ENCODE measurements around the gene SLC12A8. TPM values are rescaled to one million over a fixed set of nuclear protein-coding genes. Genes with fewer than 3 reads are reported as not detected.

Gene SLC12A8
- total RNA-seq, 1 donor from 2014 or later = 2.2 TPM

DNA sequence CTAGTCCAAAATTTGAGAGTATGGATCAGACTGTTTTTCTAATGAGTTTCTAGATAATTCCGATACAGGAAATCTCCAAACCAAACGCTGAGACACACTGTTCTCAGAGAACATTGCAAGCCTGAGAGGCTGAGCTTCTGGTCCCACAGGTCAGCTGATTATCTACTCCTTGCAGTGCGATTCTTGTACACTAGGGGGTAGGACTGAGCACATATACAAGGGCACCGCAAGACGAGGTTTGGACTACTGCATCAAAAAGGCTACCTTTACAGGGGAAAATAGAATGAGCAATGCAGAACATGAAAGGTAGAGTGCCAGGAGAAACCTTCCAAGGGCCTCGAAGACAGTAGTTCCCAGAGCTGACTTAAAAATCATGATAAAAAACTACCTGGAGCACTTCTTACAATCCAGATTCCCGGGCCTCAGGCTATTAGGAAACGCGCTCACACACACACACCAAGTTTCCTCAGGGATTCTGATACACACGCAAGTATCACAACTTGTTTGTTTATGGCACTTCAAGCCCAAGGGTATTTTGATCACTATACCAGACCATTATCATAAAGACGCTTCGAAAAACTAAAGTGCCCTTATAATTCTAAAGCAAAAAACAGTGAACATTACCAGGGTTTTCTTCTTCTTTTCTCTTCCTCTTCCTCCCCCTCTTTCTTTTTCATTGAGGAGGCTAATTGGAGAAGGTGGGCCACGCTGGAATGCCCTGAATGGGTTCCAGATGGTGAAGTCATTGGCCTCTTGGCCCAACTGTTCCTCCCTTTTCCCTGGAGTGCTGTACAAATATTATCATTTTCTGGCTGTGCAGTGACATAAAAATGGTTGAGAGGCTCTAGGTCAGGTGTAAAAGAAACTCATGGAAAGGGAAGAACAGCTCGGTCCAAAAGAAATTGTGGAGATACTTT lies 61.8 kb downstream of the SLC12A8 start:
- Histone ChIP-seq H3K36me3 (no peaks in the 10 kb centered on the region), H3K9me3 (ENCODE audit: low read depth) (no peaks in the 10 kb centered on the region), H4K20me1 (ENCODE audit: low read depth) (no peaks in the 10 kb centered on the region), H3K27ac (no peak overlapping the region), H2AFZ (replicated peaks) (no peak overlapping the region), H3K4me1 (peaks cover 11% of the 10 kb centered on the region), H3K4me2 (no peak overlapping the region), H3F3A (ENCODE audit: low read depth) (peaks cover 1% of the 10 kb centered on the region), H3K4me3 (no peak overlapping the region), H3K9ac (no peak overlapping the region), H3K79me2 (ENCODE audit: low read depth) (no peaks in the 10 kb centered on the region), H3K27me3 (no peaks in the 10 kb centered on the region)
- TF ChIP-seq CTCF (IDR thresholded peaks at IDR 0.05) (peak; percentile 58), EZH2 (IDR thresholded peaks at IDR 0.05) (no peak), EZH2phosphoT487 (IDR thresholded peaks at IDR 0.05) (no peak)
- no peak overlapping the region for H3K27ac Mint-ChIP-seq
- no peaks in the 10 kb centered on the region for H3K9me3 Mint-ChIP-seq
- peaks cover 22% of the 10 kb centered on the region for H3K27me3 Mint-ChIP-seq (ENCODE audit: insufficient read depth, low read depth)
- DNase-seq (ENCODE audit: low spot score) = peak; percentile 38
- no peaks in the 10 kb centered on the region for H3K36me3 Mint-ChIP-seq
- H3K4me1 Mint-ChIP-seq = peaks cover 45% of the 10 kb centered on the region
- H3K4me3 Mint-ChIP-seq = no peak overlapping the region

DNA sequence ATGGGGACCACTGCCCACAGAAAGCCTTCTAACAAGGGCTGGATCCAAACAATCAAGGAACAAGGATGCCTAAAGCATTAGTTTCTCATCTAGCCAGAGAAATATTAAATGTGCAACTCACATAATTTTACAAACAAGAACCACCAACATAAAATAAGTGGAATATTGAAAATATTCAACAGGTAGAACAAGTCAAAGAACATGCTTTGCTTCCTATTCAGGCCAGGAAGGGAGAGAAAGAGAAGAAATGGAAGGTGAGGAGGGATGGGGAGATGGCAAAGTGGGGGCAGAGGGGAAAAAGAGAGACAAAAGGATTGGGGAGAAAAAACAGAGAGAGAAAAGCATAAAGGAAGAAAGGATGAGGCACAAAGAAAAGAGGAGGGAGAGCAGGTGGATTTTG lies 63.1 kb downstream of the SLC12A8 start:
- Histone ChIP-seq H3K79me2 (ENCODE audit: low read depth) (no peaks in the 10 kb centered on the region), H3K9ac (no peak overlapping the region), H2AFZ (replicated peaks) (no peak overlapping the region), H3K4me3 (no peak overlapping the region), H3K9me3 (ENCODE audit: low read depth) (no peaks in the 10 kb centered on the region), H3K4me1 (peaks cover 12% of the 10 kb centered on the region), H3K27ac (no peak overlapping the region), H3F3A (ENCODE audit: low read depth) (peaks cover 5% of the 10 kb centered on the region), H3K27me3 (no peaks in the 10 kb centered on the region), H3K4me2 (no peak overlapping the region), H3K36me3 (no peaks in the 10 kb centered on the region), H4K20me1 (ENCODE audit: low read depth) (no peaks in the 10 kb centered on the region)
- H3K4me1 Mint-ChIP-seq = peaks cover 44% of the 10 kb centered on the region
- peaks cover 31% of the 10 kb centered on the region for H3K27me3 Mint-ChIP-seq (ENCODE audit: insufficient read depth, low read depth)
- H3K4me3 Mint-ChIP-seq = no peak overlapping the region
- DNase-seq (ENCODE audit: low spot score) = no peak
- TF ChIP-seq CTCF (IDR thresholded peaks at IDR 0.05) = no peak
- no peak for TF ChIP-seq EZH2 (IDR thresholded peaks at IDR 0.05)
- no peak for TF ChIP-seq EZH2phosphoT487 (IDR thresholded peaks at IDR 0.05)
- H3K36me3 Mint-ChIP-seq = no peaks in the 10 kb centered on the region
- no peaks in the 10 kb centered on the region for H3K9me3 Mint-ChIP-seq
- H3K27ac Mint-ChIP-seq = no peak overlapping the region

DNA sequence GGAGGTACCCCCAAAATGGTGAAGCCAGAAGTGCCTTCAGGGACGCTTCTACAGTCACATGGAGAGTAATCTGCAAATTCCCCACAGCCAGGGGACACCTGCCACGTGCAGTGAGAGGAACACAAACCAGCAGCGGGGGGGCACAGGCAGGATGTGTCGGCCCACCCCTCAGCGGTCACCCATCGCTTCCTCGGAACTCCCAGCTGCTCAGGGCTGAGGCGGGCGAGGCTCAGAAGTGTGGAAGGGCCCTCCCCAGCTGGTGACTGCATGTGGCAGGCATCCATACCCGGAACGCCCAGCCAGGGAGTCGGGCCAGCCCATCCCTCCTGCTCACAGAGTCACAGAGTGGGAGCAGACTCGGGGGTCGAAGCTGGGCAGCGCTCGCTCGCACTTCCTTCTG lies 63.7 kb downstream of the SLC12A8 start:
- Mint-ChIP-seq H3K36me3 (no peaks in the 10 kb centered on the region), H3K4me3 (no peak overlapping the region), H3K27ac (no peak overlapping the region), H3K27me3 (ENCODE audit: insufficient read depth, low read depth) (peaks cover 32% of the 10 kb centered on the region), H3K9me3 (no peaks in the 10 kb centered on the region), H3K4me1 (peaks cover 45% of the 10 kb centered on the region)
- Histone ChIP-seq H3K79me2 (ENCODE audit: low read depth) (no peaks in the 10 kb centered on the region), H3F3A (ENCODE audit: low read depth) (peaks cover 10% of the 10 kb centered on the region), H3K9me3 (ENCODE audit: low read depth) (no peaks in the 10 kb centered on the region), H3K9ac (no peak overlapping the region), H3K27me3 (no peaks in the 10 kb centered on the region), H3K4me1 (peaks cover 19% of the 10 kb centered on the region), H2AFZ (replicated peaks) (no peak overlapping the region), H3K36me3 (no peaks in the 10 kb centered on the region), H3K4me2 (no peak overlapping the region), H3K27ac (no peak overlapping the region), H3K4me3 (no peak overlapping the region), H4K20me1 (ENCODE audit: low read depth) (no peaks in the 10 kb centered on the region)
- TF ChIP-seq CTCF (IDR thresholded peaks at IDR 0.05) (no peak), EZH2 (IDR thresholded peaks at IDR 0.05) (no peak), EZH2phosphoT487 (IDR thresholded peaks at IDR 0.05) (no peak)
- no peak for DNase-seq (ENCODE audit: low spot score)
